GM12878 (cell line): ENCODE data around the gene FASN.

Source experiments
- BCL3 ChIP-seq: IDR thresholded peaks from 2 replicates; pipeline ENCODE4 v1.6.1; 2011; ENCODE audit warnings: borderline replicate concordance, low read depth, mild to moderate bottlenecking, moderate library complexity, low read length; ENCODE audit not compliant: insufficient read depth, poor library complexity, severe bottlenecking
- BHLHE40 ChIP-seq, 2 experiments: fragments of 450-650 bp in 1 of 2; IDR thresholded peaks; 2 replicates each; pipeline ENCODE4 v1.6.1; 2011 to 2017; ENCODE audit warnings: low read depth in 2 of 2, borderline replicate concordance in 1 of 2, improper control_type of control experiment in 1 of 2, low read length in 1 of 2, mild to moderate bottlenecking in 1 of 2
- CTCF ChIP-seq, 3 experiments: IDR thresholded peaks in 2 of 3; conservative IDR thresholded peaks in 1 of 3; 2 replicates each; pipeline ENCODE4 v1.5.1; 2011; ENCODE audit warnings: low read depth in 3 of 3, low read length in 3 of 3, mild to moderate bottlenecking in 3 of 3, control low read depth in 2 of 3, moderate library complexity in 2 of 3, inconsistent platforms in 1 of 3, mixed read lengths in 1 of 3; ENCODE audit not compliant: control insufficient read depth in 2 of 3, insufficient read depth in 1 of 3; ENCODE audit errors: extremely low read depth in 1 of 3
- ELK1 ChIP-seq: IDR thresholded peaks from 2 replicates; pipeline ENCODE4 v1.6.1; 2012; ENCODE audit warnings: low read depth, low read length, improper control_type of control experiment
- EZH2 ChIP-seq: IDR thresholded peaks from 2 replicates; pipeline ENCODE4 v1.6.1; 2012; ENCODE audit warnings: low read depth, mild to moderate bottlenecking, control low read depth, inconsistent platforms, low read length, borderline replicate concordance; ENCODE audit not compliant: control insufficient read depth
- POLR2A ChIP-seq: IDR thresholded peaks from 2 replicates; pipeline ENCODE4 v1.6.1; 2011; ENCODE audit warnings: low read depth, mild to moderate bottlenecking, low read length
- RAD21 ChIP-seq: IDR thresholded peaks from 2 replicates; pipeline ENCODE4 v1.6.1; 2011; ENCODE audit warnings: mild to moderate bottlenecking, low read depth, low read length, moderate library complexity; ENCODE audit not compliant: insufficient read depth
- SIN3A ChIP-seq: IDR thresholded peaks from 2 replicates; pipeline ENCODE4 v1.6.1; 2012; ENCODE audit warnings: low read depth, low read length, improper control_type of control experiment
- SMC3 ChIP-seq: IDR thresholded peaks from 2 replicates; pipeline ENCODE4 v1.6.1; 2011; ENCODE audit warnings: low read length, improper control_type of control experiment, borderline replicate concordance
- SREBF1 ChIP-seq: IDR thresholded peaks from 2 replicates; pipeline ENCODE4 v1.6.1; 2012; ENCODE audit warnings: mild to moderate bottlenecking, low read length
- ZNF274 ChIP-seq: IDR thresholded peaks from one replicate; pipeline ENCODE4 v1.8.0; 2011; ENCODE audit not compliant: insufficient read length, insufficient read depth

- no peak for TF ChIP-seq RAD21
- no peak for TF ChIP-seq ZNF274
- no peak for TF ChIP-seq SMC3
- TF ChIP-seq SREBF1, result no peak
- no peak for TF ChIP-seq POLR2A
- no peak for TF ChIP-seq BHLHE40 (IDR thresholded peaks at IDR 0.05; ENCODE audit: borderline replicate concordance in 1 of 2, low read depth in 2 of 2, low read length in 1 of 2)
- no peak for TF ChIP-seq BCL3
- no peak for TF ChIP-seq SIN3A
- no peak for TF ChIP-seq CTCF (IDR thresholded peaks at IDR 0.05 in 2 of 3, conservative IDR thresholded peaks at IDR 0.05 in 1 of 3; ENCODE audit: control insufficient read depth in 2 of 3, extremely low read depth in 1 of 3, insufficient read depth in 1 of 3, low read depth in 3 of 3, low read length in 3 of 3)
- no peak for TF ChIP-seq ELK1
- TF ChIP-seq EZH2, result no peak
These were observed 18.2 kb upstream of the FASN start for GRCh38 chr17:82116246-82116645.
